HEK293 (cell line): ENCODE measurements around the gene PDAP1.

Experiments used
- CTCF ChIP-seq: fragments of 450-650 bp; formaldehyde crosslinking; IDR thresholded peaks from 2 replicates; pipeline ENCODE4 v1.5.1; 2016; ENCODE audit warnings: missing biosample characterization, missing genetic modification characterization
- IKZF3 ChIP-seq: fragments of 450-650 bp; IDR thresholded peaks from 2 replicates; pipeline ENCODE4 v1.5.0; 2018; ENCODE audit warnings: missing biosample characterization, mild to moderate bottlenecking, missing genetic modification characterization, moderate library complexity
- YY1 ChIP-seq: fragments of 450-650 bp; formaldehyde crosslinking; IDR thresholded peaks from 2 replicates; pipeline ENCODE4 v1.5.1; 2018; ENCODE audit warnings: missing biosample characterization, missing genetic modification characterization
- ZNF510 ChIP-seq: fragments of 450-650 bp; formaldehyde crosslinking; IDR thresholded peaks from 2 replicates; pipeline ENCODE4 v1.5.1; 2018; ENCODE audit warnings: mild to moderate bottlenecking, missing genetic modification characterization, missing biosample characterization; ENCODE audit not compliant: insufficient replicate concordance
- ZNF629 ChIP-seq: fragments of 450-650 bp; formaldehyde crosslinking; IDR thresholded peaks from 2 replicates; pipeline ENCODE4 v1.5.1; 2017; ENCODE audit warnings: missing biosample characterization, missing genetic modification characterization
- ZSCAN30 ChIP-seq: fragments of 450-650 bp; IDR thresholded peaks from 2 replicates; pipeline ENCODE4 v1.5.1; 2018; ENCODE audit warnings: missing biosample characterization, mild to moderate bottlenecking, missing genetic modification characterization, moderate library complexity
- ZSCAN4 ChIP-seq: fragments of 450-650 bp; formaldehyde crosslinking; IDR thresholded peaks from 2 replicates; pipeline ENCODE4 v1.5.1; 2017; ENCODE audit warnings: missing biosample characterization, missing genetic modification characterization
- TF ChIP-seq, protein P1 (sequence below): fragments of 450-650 bp; formaldehyde crosslinking; IDR thresholded peaks from 2 replicates; pipeline ENCODE4 v1.5.1; 2016; ENCODE audit warnings: missing biosample characterization, missing genetic modification characterization, low read depth
- TF ChIP-seq, protein P2 (sequence below): fragments of 450-650 bp; formaldehyde crosslinking; IDR thresholded peaks from 2 replicates; pipeline ENCODE4 v1.5.1; 2016; ENCODE audit warnings: missing biosample characterization, missing genetic modification characterization

GRCh38 chr7:99392659-99393354 lies 15.6 kb downstream of the PDAP1 start:
- TF ChIP-seq ZSCAN30 (tag by site-specific recombination) (no peak), CTCF (tag by site-specific recombination) (no peak), ZNF629 (tag by site-specific recombination) (no peak), ZSCAN4 (tag by site-specific recombination) (no peak), YY1 (no peak), IKZF3 (tag by site-specific recombination) (no peak), ZNF510 (tag by site-specific recombination) (no peak)
- TF ChIP-seq, protein P1, sequence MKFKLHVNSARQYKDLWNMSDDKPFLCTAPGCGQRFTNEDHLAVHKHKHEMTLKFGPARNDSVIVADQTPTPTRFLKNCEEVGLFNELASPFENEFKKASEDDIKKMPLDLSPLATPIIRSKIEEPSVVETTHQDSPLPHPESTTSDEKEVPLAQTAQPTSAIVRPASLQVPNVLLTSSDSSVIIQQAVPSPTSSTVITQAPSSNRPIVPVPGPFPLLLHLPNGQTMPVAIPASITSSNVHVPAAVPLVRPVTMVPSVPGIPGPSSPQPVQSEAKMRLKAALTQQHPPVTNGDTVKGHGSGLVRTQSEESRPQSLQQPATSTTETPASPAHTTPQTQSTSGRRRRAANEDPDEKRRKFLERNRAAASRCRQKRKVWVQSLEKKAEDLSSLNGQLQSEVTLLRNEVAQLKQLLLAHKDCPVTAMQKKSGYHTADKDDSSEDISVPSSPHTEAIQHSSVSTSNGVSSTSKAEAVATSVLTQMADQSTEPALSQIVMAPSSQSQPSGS (tag by site-specific recombination): no peak
- TF ChIP-seq, protein P2, sequence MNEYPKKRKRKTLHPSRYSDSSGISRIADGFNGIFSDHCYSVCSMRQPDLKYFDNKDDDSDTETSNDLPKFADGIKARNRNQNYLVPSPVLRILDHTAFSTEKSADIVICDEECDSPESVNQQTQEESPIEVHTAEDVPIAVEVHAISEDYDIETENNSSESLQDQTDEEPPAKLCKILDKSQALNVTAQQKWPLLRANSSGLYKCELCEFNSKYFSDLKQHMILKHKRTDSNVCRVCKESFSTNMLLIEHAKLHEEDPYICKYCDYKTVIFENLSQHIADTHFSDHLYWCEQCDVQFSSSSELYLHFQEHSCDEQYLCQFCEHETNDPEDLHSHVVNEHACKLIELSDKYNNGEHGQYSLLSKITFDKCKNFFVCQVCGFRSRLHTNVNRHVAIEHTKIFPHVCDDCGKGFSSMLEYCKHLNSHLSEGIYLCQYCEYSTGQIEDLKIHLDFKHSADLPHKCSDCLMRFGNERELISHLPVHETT (tag by site-specific recombination): no peak
